PC-9 (cell line): Measurements from ENCODE around the gene FXYD6.

Experiments used
- CTCF ChIP-seq: fragments of 200-600 bp; sonication (generic); conservative IDR thresholded peaks from 2 replicates; pipeline ENCODE4 v1.6.1; 2017; ENCODE audit warnings: mixed run types, antibody characterized with exemption, mild to moderate bottlenecking, moderate library complexity
- EZH2 ChIP-seq: fragments of 200-600 bp; sonication (generic); IDR thresholded peaks from 2 replicates; pipeline ENCODE4 v1.8.0; 2017; ENCODE audit warnings: antibody characterized with exemption, low read depth

- TF ChIP-seq CTCF, result no peak
- TF ChIP-seq EZH2, result no peak
Observed at GRCh38 chr11:117826832-117827231, 49.6 kb downstream of the FXYD6 start.
